Heart left ventricle (tissue), 16 donors: Measurements from ENCODE around the gene USP15. TPM values are rescaled to one million over a fixed set of nuclear protein-coding genes. Genes with fewer than 3 reads are reported as not detected.

Source experiments
- ATAC-seq, 4 donors: fragments of 200-7000 bp; cut with Tn5 transposase; one replicate each; pipeline ENCODE4 v1.9.1; 2020 to 2022; ENCODE audit warnings: moderate library complexity in 4 of 4, mild to moderate bottlenecking in 3 of 4, moderate number of reproducible peaks in 1 of 4
- DNase-seq, 5 donors: peaks; one replicate each; pipeline ENCODE4 v3.0.0-alpha.2; 2020
- H3K27ac ChIP-seq, 12 donors: fragments of 200-600 bp; sonication (generic) in 4 of 12; one replicate each; pipeline versions ENCODE4 v1.5.0 to v1.8.0; 2016 to 2022; ENCODE audit warnings: mild to moderate bottlenecking in 2 of 12
- H3K27me3 ChIP-seq, 9 donors: fragments of 200-600 bp; sonication (generic) in 2 of 9; one replicate each; pipeline versions ENCODE4 v1.5.1 to v1.8.0; 2016 to 2022; ENCODE audit warnings: mild to moderate bottlenecking in 3 of 9
- H3K36me3 ChIP-seq, 9 donors: fragments of 200-600 bp; sonication (generic) in 2 of 9; one replicate each; pipeline versions ENCODE4 v1.5.0 to v1.8.0; 2018 to 2022; ENCODE audit warnings: mild to moderate bottlenecking in 2 of 9
- H3K4me1 ChIP-seq, 12 donors: fragments of 200-600 bp; sonication (generic) in 4 of 12; one replicate each; pipeline versions ENCODE4 v1.5.0 to v1.8.0; 2016 to 2022; ENCODE audit warnings: mild to moderate bottlenecking in 3 of 12
- H3K4me3 ChIP-seq, 12 donors: fragments of 200-600 bp; sonication (generic) in 4 of 12; one replicate each; pipeline versions ENCODE4 v1.5.0 to v1.8.0; 2017 to 2022; ENCODE audit warnings: mild to moderate bottlenecking in 9 of 12, moderate library complexity in 4 of 12
- H3K9me3 ChIP-seq, 12 donors: fragments of 200-600 bp; sonication (generic) in 4 of 12; one replicate each; pipeline versions ENCODE4 v1.5.0 to v1.8.0; 2016 to 2022; ENCODE audit warnings: mild to moderate bottlenecking in 1 of 12
- CTCF ChIP-seq, 12 donors: fragments of 200-600 bp; sonication (generic) in 4 of 12; IDR thresholded peaks; one replicate each; pipeline versions ENCODE4 v1.5.0 to v1.8.0; 2018 to 2022; ENCODE audit warnings: antibody characterized with exemption in 12 of 12, mild to moderate bottlenecking in 5 of 12
- POLR2A ChIP-seq, 2 donors: fragments of 450-650 bp; IDR thresholded peaks; one replicate each; pipeline ENCODE4 v1.6.1; 2017; ENCODE audit warnings: antibody characterized with exemption in 2 of 2, mild to moderate bottlenecking in 2 of 2, moderate library complexity in 2 of 2
- WGBS, 4 donors: extraction: QIAGEN DNeasy Blood & Tissue Kit in 2 of 4; methylation state at CpG; one replicate each; pipeline versions ENCODE4 v1.1.5 to v1.1.7; 2013 to 2018; 5-methylcytosine and 5-hydroxymethylcytosine counted together
- intact Hi-C, 10 donors: fragments of 100-400 bp; cut with DNase I; formaldehyde crosslinking; loops; one replicate each; pipeline versions ENCODE4 v1.11.1 to v1.14.2; 2022
- polyA plus RNA-seq, 2 donors: library from polyadenylated mRNA; stranded (reverse); fragments of 200-250 nt; gene quantifications; one replicate each; pipeline ENCODE4 v1.2.3, GENCODE V29; 2013
- total RNA-seq, 9 donors: library from RNA; depleted of rRNA in 2 of 9; stranded (reverse); fragments of >200 nt in 2 of 9; fragmentation: NEBNext Ultra II Directional in 3 of 9; extraction: Animal tissue kit (Norgen Biotek cat#: 25700) in 3 of 9; gene quantifications; one replicate each; pipeline versions ENCODE4 v1.1.0 to v1.2.4, GENCODE V29; 2016 to 2023
- donor health status: ischemic (EF 13 %, LVEDD 7.1; RV severe dilation, severe dysfunction).
- donor health status: healthy with polysubstance abuse.
- donor health status: DM: no; HTN: yes; CAD: no.
- donor health status: DM: no; HTN: no; CAD: no.
- donor health status: ischemic (EF 25% LVEDD 6.9; RV normal size, moderate dysfunction).
- donor health status: ischemic (EF 25% LVEDD 5.7; RV mildly dilated, moderate dysfunction).
- donor health status: healthy.
- donor health status: DM: yes; HTN: yes; CAD: no.
- donor health status: ischemic (EF 35%, LVEDD 5.7; RV mildly dilated, moderate dysfunction).
- donor health status: nonischemic (EF 11% LVEDD 7.7; RV severe dilation, severe dysfunction).
- donor health status: DM: yes; HTN: yes; CAD: no.
- donor health status: PGD.
- donor health status: ischemic (EF 29% LVEDD 5.4; RV normal size, mild dysfunction).
- donor health status: nonischemic (EF 23%, LVEDD 6.1; RV moderate dilation, normal function).

The USP15 gene
- total and polyA plus RNA-seq, 11 donors, result 33.3 to 69.7 (median 60.6) TPM

DNA sequence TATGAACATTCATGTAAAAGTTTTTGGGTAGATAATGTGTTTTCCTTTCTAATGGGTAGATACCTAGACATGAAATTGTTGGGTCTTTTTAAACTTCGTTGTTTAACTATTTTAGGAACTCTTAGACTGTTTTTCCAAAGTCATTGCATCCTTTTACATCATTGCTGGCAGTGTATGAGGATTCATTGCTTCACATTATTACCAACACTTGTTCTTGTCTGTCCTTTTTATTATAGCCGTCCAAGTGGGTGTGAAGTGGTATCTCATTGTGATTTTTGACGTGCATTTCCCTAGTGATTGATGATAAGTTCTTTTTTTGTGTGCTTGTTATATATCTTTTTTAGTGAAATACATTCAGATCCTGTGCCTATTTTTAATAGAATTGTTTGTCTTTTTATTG, 39.4 kb downstream of the USP15 start:
- H3K4me3 ChIP-seq, result no peak overlapping the region
- peaks cover 0 to 30% (median 7%) of the 10 kb centered on the region in 12 donors for H3K9me3 ChIP-seq
- H3K27me3 ChIP-seq, result no peaks in the 10 kb centered on the region
- DNase-seq (no peak), ATAC-seq (peak in 2 of 4 donors; percentile 71 to 78)
- H3K36me3 ChIP-seq, result peaks cover 0 to 59% (median 34%) of the 10 kb centered on the region in 9 donors
- H3K4me1 ChIP-seq, result peaks cover 0 to 46% (median 12%) of the 10 kb centered on the region in 12 donors
- no peak overlapping the region for H3K27ac ChIP-seq
- 28 to 43% (median 40%) methylated on average over 3 of the region's 3 CpGs for WGBS, 4 donors
- intact Hi-C loops, result no loop called here
- no peak for TF ChIP-seq POLR2A (IDR thresholded peaks at IDR 0.05)
- TF ChIP-seq CTCF (IDR thresholded peaks at IDR 0.05), result no peak

DNA sequence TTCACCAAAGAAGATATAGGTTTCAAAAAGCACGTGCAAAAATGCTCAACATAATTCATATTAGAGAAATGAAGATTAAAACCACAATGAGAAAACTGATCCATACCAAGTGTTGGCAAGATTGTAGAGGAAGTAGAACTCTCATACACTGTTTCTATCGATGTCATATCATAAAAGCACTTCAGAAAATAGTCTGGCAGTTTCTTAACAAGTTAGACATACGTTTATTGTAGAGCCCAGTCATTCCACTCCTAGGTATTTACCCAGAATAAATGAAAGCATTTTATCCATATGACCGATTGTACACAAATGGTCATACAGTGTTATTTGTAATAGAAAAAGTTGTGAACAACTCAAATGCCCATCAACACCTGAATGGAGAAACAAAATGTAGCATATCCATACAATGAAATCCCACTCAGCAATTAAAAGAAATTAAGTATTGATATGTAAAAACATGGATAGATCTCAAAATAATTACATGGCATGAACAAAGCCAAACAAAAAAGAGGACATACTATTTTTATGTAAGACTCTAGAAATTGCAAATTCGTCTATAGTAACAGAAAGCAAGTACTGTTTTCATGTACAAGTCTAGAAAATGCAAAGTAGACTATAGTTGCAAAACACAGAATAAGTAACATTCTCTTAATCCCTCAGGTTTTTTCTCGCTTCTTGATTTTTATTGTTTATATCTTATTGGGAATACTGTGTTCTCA, 41.0 kb downstream of the USP15 start:
- Histone ChIP-seq H3K4me3 (no peak overlapping the region), H3K27me3 (no peaks in the 10 kb centered on the region), H3K36me3 (peaks cover 0 to 59% (median 35%) of the 10 kb centered on the region in 9 donors), H3K4me1 (peaks cover 0 to 34% (median 12%) of the 10 kb centered on the region in 12 donors), H3K9me3 (peaks cover 0 to 41% (median 8%) of the 10 kb centered on the region in 12 donors), H3K27ac (no peak overlapping the region)
- ATAC-seq (no peak), DNase-seq (no peak)
- intact Hi-C loops, result no loop called here
- WGBS, 4 donors, result 71 to 77% (median 75%) methylated on average over 6 of the region's 6 CpGs
- no peak for TF ChIP-seq POLR2A (IDR thresholded peaks at IDR 0.05)
- no peak for TF ChIP-seq CTCF (IDR thresholded peaks at IDR 0.05)

DNA sequence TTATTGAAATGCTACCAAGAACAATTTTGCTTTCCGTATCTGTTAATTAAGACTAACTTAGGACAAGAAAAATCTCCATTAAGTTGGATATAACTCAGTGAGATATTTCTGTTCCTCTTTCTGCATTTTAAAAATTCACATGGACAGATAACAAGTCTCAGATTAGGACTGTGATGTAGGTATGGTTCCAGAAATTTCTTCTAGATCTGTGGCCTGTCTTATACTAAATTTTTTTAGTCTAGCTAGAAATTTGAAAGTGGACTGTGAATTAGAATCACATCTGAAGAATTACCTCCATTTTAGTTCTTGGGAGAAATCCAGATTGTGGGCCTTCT, 41.6 kb downstream of the USP15 start:
- peaks cover 0 to 41% (median 8%) of the 10 kb centered on the region in 12 donors for H3K9me3 ChIP-seq
- no peak overlapping the region for H3K27ac ChIP-seq
- ATAC-seq (no peak), DNase-seq (no peak)
- WGBS, 4 donors, result 80 to 97% (median 87%) methylated on average over 1 of the region's 1 CpG
- H3K27me3 ChIP-seq, result no peaks in the 10 kb centered on the region
- H3K4me1 ChIP-seq, result peaks cover 0 to 29% (median 12%) of the 10 kb centered on the region in 12 donors
- intact Hi-C loops, result no loop called here
- no peak overlapping the region for H3K4me3 ChIP-seq
- H3K36me3 ChIP-seq, result peaks cover 0 to 61% (median 35%) of the 10 kb centered on the region in 9 donors
- TF ChIP-seq CTCF (IDR thresholded peaks at IDR 0.05), result no peak
- TF ChIP-seq POLR2A (IDR thresholded peaks at IDR 0.05), result no peak

- Histone ChIP-seq H3K27me3 (no peaks in the 10 kb centered on the region), H3K36me3 (peaks cover 0 to 55% (median 40%) of the 10 kb centered on the region in 9 donors), H3K27ac (no peak overlapping the region), H3K9me3 (peaks cover 0 to 23% (median 6%) of the 10 kb centered on the region in 12 donors), H3K4me1 (peaks cover 0 to 22% (median 11%) of the 10 kb centered on the region in 12 donors), H3K4me3 (no peak overlapping the region)
- WGBS, 4 donors, result 94 to 99% (median 98%) methylated on average over 3 of the region's 3 CpGs
- intact Hi-C loops, result no loop called here
- no peak for DNase-seq
- TF ChIP-seq CTCF (IDR thresholded peaks at IDR 0.05) (no peak), POLR2A (IDR thresholded peaks at IDR 0.05) (no peak)
- no peak for ATAC-seq
Observed at GRCh38 chr12:62304560-62304959, 44.4 kb downstream of the USP15 start.
